ENCODE data around the gene PIGS.

DNA sequence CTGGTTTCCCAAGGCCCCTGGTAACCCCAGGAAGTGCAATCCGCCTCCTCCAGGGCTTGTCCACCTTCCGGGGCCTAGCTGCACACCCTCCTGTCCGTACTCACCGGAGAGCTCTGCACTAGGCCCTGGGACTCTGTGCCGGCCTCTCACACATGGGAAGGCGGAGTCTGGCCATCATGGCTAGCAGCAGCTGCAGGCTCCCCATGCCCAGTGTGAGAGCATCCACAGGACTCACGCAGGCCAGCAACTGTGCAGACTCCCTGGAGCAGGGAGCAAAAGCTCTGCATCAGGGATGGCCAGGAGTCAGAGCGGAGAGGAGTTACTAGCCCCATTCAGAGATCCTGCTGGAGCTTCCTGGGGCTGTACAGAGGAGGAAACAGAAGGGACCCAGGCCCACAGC, 44.9 kb downstream of the PIGS start:
- no peak for TF ChIP-seq POLR2A (IDR thresholded peaks at IDR 0.05)
- TF ChIP-seq, protein P1, sequence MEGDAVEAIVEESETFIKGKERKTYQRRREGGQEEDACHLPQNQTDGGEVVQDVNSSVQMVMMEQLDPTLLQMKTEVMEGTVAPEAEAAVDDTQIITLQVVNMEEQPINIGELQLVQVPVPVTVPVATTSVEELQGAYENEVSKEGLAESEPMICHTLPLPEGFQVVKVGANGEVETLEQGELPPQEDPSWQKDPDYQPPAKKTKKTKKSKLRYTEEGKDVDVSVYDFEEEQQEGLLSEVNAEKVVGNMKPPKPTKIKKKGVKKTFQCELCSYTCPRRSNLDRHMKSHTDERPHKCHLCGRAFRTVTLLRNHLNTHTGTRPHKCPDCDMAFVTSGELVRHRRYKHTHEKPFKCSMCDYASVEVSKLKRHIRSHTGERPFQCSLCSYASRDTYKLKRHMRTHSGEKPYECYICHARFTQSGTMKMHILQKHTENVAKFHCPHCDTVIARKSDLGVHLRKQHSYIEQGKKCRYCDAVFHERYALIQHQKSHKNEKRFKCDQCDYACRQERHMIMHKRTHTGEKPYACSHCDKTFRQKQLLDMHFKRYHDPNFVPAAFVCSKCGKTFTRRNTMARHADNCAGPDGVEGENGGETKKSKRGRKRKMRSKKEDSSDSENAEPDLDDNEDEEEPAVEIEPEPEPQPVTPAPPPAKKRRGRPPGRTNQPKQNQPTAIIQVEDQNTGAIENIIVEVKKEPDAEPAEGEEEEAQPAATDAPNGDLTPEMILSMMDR (IDR thresholded peaks at IDR 0.05), result no peak
- TF ChIP-seq POLR2AphosphoS5 (IDR thresholded peaks at IDR 0.05), result no peak
